ENCODE data around the gene ZCCHC2.
A peak's percentile ranks its signal among the peaks of the same experiment; 100 is the strongest.

- TF ChIP-seq POLR2A (IDR thresholded peaks at IDR 0.05) (peak; percentile 49 to 89), CTCF (IDR thresholded peaks at IDR 0.05) (no peak)
These were observed at the start of gene ZCCHC2 for GRCh38 chr18:62522504-62523254.
